Psoas muscle (tissue), 8 donors: Measurements from ENCODE around the gene PSMA7. TPM values are rescaled to one million over a fixed set of nuclear protein-coding genes. Genes with fewer than 3 reads are reported as not detected.

Experiments used
- ATAC-seq, 4 donors: fragments of 200-7000 bp; cut with Tn5 transposase; one replicate each; pipeline ENCODE4 v1.9.1; 2020; ENCODE audit warnings: moderate library complexity in 3 of 4, mild to moderate bottlenecking in 2 of 4
- DNase-seq, 2 donors: peaks; one replicate each; pipeline ENCODE4 v3.0.0-alpha.2; 2020
- H3K27ac ChIP-seq: fragments of 200-600 bp; one replicate; pipeline ENCODE4 v1.8.0; 2022
- H3K27me3 ChIP-seq, 3 donors: fragments of 200-600 bp in 1 of 3; one replicate each; pipeline versions ENCODE4 v1.6.1 to v1.8.0; 2013 to 2022; ENCODE audit warnings: low read length in 2 of 3, mild to moderate bottlenecking in 2 of 3, moderate library complexity in 1 of 3; ENCODE audit not compliant: insufficient read depth in 3 of 3
- H3K36me3 ChIP-seq, 2 donors: fragments of 200-600 bp in 1 of 2; one replicate each; pipeline versions ENCODE4 v1.6.1 to v1.8.0; 2013 to 2022; ENCODE audit warnings: low read depth in 1 of 2, mild to moderate bottlenecking in 1 of 2, moderate library complexity in 1 of 2; ENCODE audit not compliant: insufficient read depth in 1 of 2
- H3K4me1 ChIP-seq: fragments of 200-600 bp; one replicate; pipeline ENCODE4 v1.8.0; 2022
- H3K4me3 ChIP-seq: fragments of 200-600 bp; one replicate; pipeline ENCODE4 v1.8.0; 2022; ENCODE audit warnings: mild to moderate bottlenecking
- H3K9me3 ChIP-seq: fragments of 200-600 bp; one replicate; pipeline ENCODE4 v1.8.0; 2022
- CTCF ChIP-seq: fragments of 200-600 bp; IDR thresholded peaks from one replicate; pipeline ENCODE4 v1.8.0; 2022; ENCODE audit warnings: antibody characterized with exemption
- WGBS, 3 donors: extraction: QIAGEN DNeasy Blood & Tissue Kit; methylation state at CpG; one replicate each; pipeline versions ENCODE4 v1.1.6 to v1.1.7; 2013; 5-methylcytosine and 5-hydroxymethylcytosine counted together
- intact Hi-C, 2 donors: fragments of 100-400 bp; cut with DNase I; formaldehyde crosslinking; loops; one replicate each; pipeline versions ENCODE4 v1.11.0 to v1.14.2; 2022
- polyA plus RNA-seq, 3 donors: library from polyadenylated mRNA; stranded (reverse); fragments of 200-250 nt; gene quantifications; one replicate each; pipeline ENCODE4 v1.2.3, GENCODE V29; 2013
- total RNA-seq, 4 donors: library from RNA; stranded (reverse); fragmentation: NEBNext Ultra II Directional in 2 of 4; extraction: Animal tissue kit (Norgen Biotek cat#: 25700) in 2 of 4; gene quantifications; one replicate each; pipeline versions ENCODE4 v1.2.1 to v1.2.4, GENCODE V29; 2021 to 2023
- donor health status: healthy with polysubstance abuse.
- donor health status: DM: no; HTN: no; CAD: no; lungs with moderate emphysema.
- donor health status: Bipolar disorder and iron deficiency.
- donor health status: healthy.
- donor health status: DM: yes; HTN: yes; CAD: no.
- donor health status: DM: no; HTN: no; CAD: no.
- donor health status: DM: no; HTN: no; CAD: no.
- donor health status: DM: yes; HTN: yes; CAD: no.

The PSMA7 gene
- total and polyA plus RNA-seq, 7 donors, result 307 to 1,146 (median 499) TPM

- Histone ChIP-seq H3K27me3 (no peaks in the 10 kb centered on the region), H3K36me3 (peaks cover 3 to 41% of the 10 kb centered on the region in 2 donors), H3K9me3 (no peaks in the 10 kb centered on the region), H3K4me1 (peaks cover 8% of the 10 kb centered on the region), H3K27ac (no peak overlapping the region), H3K4me3 (no peak overlapping the region)
- intact Hi-C loops, result no loop called here
- no peak for TF ChIP-seq CTCF
- WGBS, 3 donors, result 91 to 92% (median 92%) methylated on average over 22 of the region's 22 CpGs
- DNase-seq (no peak), ATAC-seq (no peak)
These were observed 15.3 kb upstream of the PSMA7 start for GRCh38 chr20:62158541-62158940.

- Histone ChIP-seq H3K9me3 (no peaks in the 10 kb centered on the region), H3K4me3 (no peak overlapping the region), H3K27me3 (no peaks in the 10 kb centered on the region), H3K36me3 (peaks cover 0 to 36% of the 10 kb centered on the region in 2 donors), H3K4me1 (peaks cover 8% of the 10 kb centered on the region), H3K27ac (no peak overlapping the region)
- 96 to 97% (median 97%) methylated on average over 12 of the region's 12 CpGs for WGBS, 3 donors
- no peak for DNase-seq
- no peak for ATAC-seq
- no peak for TF ChIP-seq CTCF
- intact Hi-C loops, result no loop called here
These were observed 14.8 kb upstream of the PSMA7 start for GRCh38 chr20:62158088-62158400.

GRCh38 chr20:62157387-62158087 is 14.3 kb upstream of the PSMA7 start:
- H3K4me3 ChIP-seq, result no peak overlapping the region
- TF ChIP-seq CTCF, result no peak
- DNase-seq, result no peak
- ATAC-seq, result peak in 1 of 4 donors; percentile 4
- peaks cover 0 to 31% of the 10 kb centered on the region in 2 donors for H3K36me3 ChIP-seq
- intact Hi-C loops, result no loop called here
- 88 to 91% (median 90%) methylated on average over 25 of the region's 25 CpGs for whole genome bisulfite sequencing, 3 donors
- no peak overlapping the region for H3K27ac ChIP-seq
- peaks cover 8% of the 10 kb centered on the region for H3K4me1 ChIP-seq
- no peaks in the 10 kb centered on the region for H3K27me3 ChIP-seq
- no peaks in the 10 kb centered on the region for H3K9me3 ChIP-seq

GRCh38 chr20:62156592-62157386 is 13.6 kb upstream of the PSMA7 start:
- peak; percentile 68 for TF ChIP-seq CTCF
- ATAC-seq, result peak; percentile 69 to 89 (median 78)
- 42 to 53% (median 52%) methylated on average over 20 to 24 of the region's 24 CpGs for WGBS, 3 donors
- intact Hi-C loops, result no loop called here
- peak; percentile 72 to 87 for DNase-seq
- Histone ChIP-seq H3K4me3 (peak overlapping the region; percentile 15), H3K36me3 (peaks cover 0 to 24% of the 10 kb centered on the region in 2 donors), H3K9me3 (no peaks in the 10 kb centered on the region), H3K4me1 (peaks cover 8% of the 10 kb centered on the region), H3K27ac (no peak overlapping the region), H3K27me3 (no peaks in the 10 kb centered on the region)
